H1 (cell line): Measurements from ENCODE around the gene CACNB2. TPM values are rescaled to one million over a fixed set of nuclear protein-coding genes. Genes with fewer than 3 reads are reported as not detected.

Source experiments
- CTCF ChIA-PET: fragments of 300-600 bp; sonication (Branson Sonifier 250); formaldehyde crosslinking; loops from one replicate; lab custom pipeline; 2021; ENCODE audit not compliant: partially characterized antibody; lab: Charles Lee
- POLR2A ChIA-PET: fragments of 300-600 bp; sonication (Branson Sonifier 250); formaldehyde crosslinking; loops from one replicate; lab custom pipeline; 2021; ENCODE audit warnings: inconsistent platforms; ENCODE audit not compliant: partially characterized antibody; lab: Charles Lee
- DNase-seq, 2 experiments: peaks; one replicate each; pipeline versions ENCODE4 v3.0.0 to v3.0.0-alpha.2; 2010 to 2022; ENCODE audit warnings: low spot score in 2 of 2, low read depth in 1 of 2, mixed read lengths in 1 of 2
- FAIRE-seq: peaks from 2 replicates; lab custom pipeline; 2011; peaks lifted over from hg19 to GRCh38; lab: Jason Lieb, UNC
- H2AFZ ChIP-seq: 2 replicates; pipeline ENCODE4 v1.8.1; 2012; ENCODE audit warnings: low read length, inconsistent platforms
- H2AK5ac ChIP-seq: 2 replicates; pipeline ENCODE4 v1.6.1; 2013; ENCODE audit warnings: low read depth, low read length
- H2BK120ac ChIP-seq: replicated peaks from 2 replicates; pipeline ENCODE3; 2013; ENCODE audit warnings: low read depth, low read length, inconsistent platforms
- H2BK12ac ChIP-seq: 2 replicates; pipeline ENCODE4 v1.6.1; 2013; ENCODE audit warnings: low read depth, low read length
- H2BK15ac ChIP-seq: 2 replicates; pipeline ENCODE4 v1.6.1; 2013; ENCODE audit warnings: low read length
- H2BK20ac ChIP-seq: 2 replicates; pipeline ENCODE4 v1.6.1; 2013; ENCODE audit warnings: low read length
- H2BK5ac ChIP-seq: 2 replicates; pipeline ENCODE4 v1.6.1; 2013; ENCODE audit warnings: low read depth, low read length
- H3K14ac ChIP-seq: 2 replicates; pipeline ENCODE4 v1.6.1; 2013; ENCODE audit warnings: inconsistent platforms; ENCODE audit not compliant: insufficient read length
- H3K18ac ChIP-seq: 2 replicates; pipeline ENCODE4 v1.6.1; 2013; ENCODE audit warnings: low read length; ENCODE audit errors: extremely low read depth
- H3K23ac ChIP-seq: 2 replicates; pipeline ENCODE4 v1.6.1; 2013; ENCODE audit warnings: inconsistent platforms; ENCODE audit not compliant: insufficient read length
- H3K23me2 ChIP-seq: 2 replicates; pipeline ENCODE4 v1.6.1; 2013; ENCODE audit warnings: low read depth, low read length
- H3K27ac ChIP-seq: 2 replicates; pipeline ENCODE4 v1.6.1; 2011; ENCODE audit warnings: low read depth, low read length, inconsistent platforms
- H3K27me3 ChIP-seq, 4 experiments: replicated peaks in 1 of 4; 1 replicate in 1 of 4; 2 replicates in 3 of 4; pipeline versions ENCODE4 v1.6.1 to v1.8.1; 2011 to 2013; ENCODE audit warnings: low read length in 3 of 4, mild to moderate bottlenecking in 3 of 4, inconsistent platforms in 2 of 4, mixed read lengths in 2 of 4, moderate library complexity in 1 of 4; ENCODE audit not compliant: control insufficient read depth in 3 of 4, insufficient read depth in 3 of 4; ENCODE audit errors: extremely low read depth in 1 of 4
- H3K36me3 ChIP-seq, 4 experiments: 2 replicates each; pipeline versions ENCODE4 v1.6.1 to v1.8.1; 2011 to 2013; ENCODE audit warnings: mild to moderate bottlenecking in 4 of 4, low read length in 3 of 4, moderate library complexity in 2 of 4, control low read depth in 1 of 4, inconsistent platforms in 1 of 4; ENCODE audit not compliant: insufficient read depth in 4 of 4, control insufficient read depth in 2 of 4
- H3K4ac ChIP-seq: replicated peaks from 2 replicates; pipeline ENCODE3; 2013; ENCODE audit warnings: low read length, low read depth, mixed read lengths, inconsistent platforms; ENCODE audit not compliant: insufficient read length
- H3K4me1 ChIP-seq, 4 experiments: replicated peaks in 1 of 4; 1 replicate in 1 of 4; 2 replicates in 3 of 4; pipeline versions ENCODE4 v1.6.1 to v1.8.1; 2011 to 2013; ENCODE audit warnings: low read length in 3 of 4, inconsistent platforms in 2 of 4, mixed read lengths in 1 of 4; ENCODE audit not compliant: insufficient read depth in 4 of 4, control insufficient read depth in 3 of 4
- H3K4me2 ChIP-seq, 2 experiments: 2 replicates each; pipeline versions ENCODE4 v1.6.1 to v1.8.1; 2011 to 2013; ENCODE audit warnings: low read depth in 2 of 2, low read length in 2 of 2, control low read depth in 1 of 2, inconsistent platforms in 1 of 2, mild to moderate bottlenecking in 1 of 2; ENCODE audit not compliant: insufficient read depth in 1 of 2
- H3K4me3 ChIP-seq, 4 experiments: fragments of 200-600, 300-600 bp in 1 of 4; sonication (generic), shearing (Covaris generic), sonication (Bioruptor Twin) in 1 of 4; 2 replicates each; pipeline versions ENCODE4 v1.5.1 to v1.8.1; 2011 to 2016; ENCODE audit warnings: low read length in 4 of 4, low read depth in 3 of 4, control low read depth in 2 of 4, inconsistent platforms in 2 of 4, mild to moderate bottlenecking in 2 of 4, mixed read lengths in 1 of 4, moderate library complexity in 1 of 4; ENCODE audit not compliant: insufficient read depth in 2 of 4; ENCODE audit errors: extremely low read depth in 1 of 4
- H3K56ac ChIP-seq: replicated peaks from 2 replicates; pipeline ENCODE3; 2013; ENCODE audit warnings: low read depth, mild to moderate bottlenecking, mixed read lengths, low read length, inconsistent platforms; ENCODE audit not compliant: insufficient read length
- H3K79me1 ChIP-seq: 2 replicates; pipeline ENCODE4 v1.6.1; 2013; ENCODE audit warnings: low read depth, low read length, control low read depth
- H3K79me2 ChIP-seq, 2 experiments: 2 replicates each; pipeline versions ENCODE4 v1.6.1 to v1.8.1; 2012 to 2013; ENCODE audit warnings: low read length in 2 of 2, mild to moderate bottlenecking in 2 of 2, inconsistent platforms in 1 of 2; ENCODE audit not compliant: insufficient read depth in 2 of 2, control insufficient read depth in 1 of 2
- H3K9ac ChIP-seq, 4 experiments: replicated peaks in 1 of 4; 1 replicate in 1 of 4; 2 replicates in 3 of 4; pipeline versions ENCODE4 v1.6.1 to v1.8.1; 2011 to 2013; ENCODE audit warnings: low read depth in 3 of 4, low read length in 3 of 4, control low read depth in 2 of 4, mild to moderate bottlenecking in 2 of 4, moderate library complexity in 2 of 4, inconsistent platforms in 1 of 4; ENCODE audit errors: extremely low read depth in 1 of 4
- H3K9me3 ChIP-seq, 2 experiments: 2 replicates each; pipeline versions ENCODE4 v1.6.1 to v1.8.1; 2012 to 2013; ENCODE audit warnings: mild to moderate bottlenecking in 2 of 2, moderate library complexity in 2 of 2, control low read depth in 1 of 2, inconsistent platforms in 1 of 2, low read depth in 1 of 2, low read length in 1 of 2, mixed read lengths in 1 of 2; ENCODE audit not compliant: insufficient read depth in 2 of 2
- H4K20me1 ChIP-seq, 2 experiments: replicated peaks in 1 of 2; 2 replicates each; pipeline versions ENCODE3 to v1.8.1; 2011 to 2013; ENCODE audit warnings: inconsistent platforms in 2 of 2, low read length in 2 of 2, mild to moderate bottlenecking in 1 of 2; ENCODE audit not compliant: insufficient read depth in 2 of 2, control insufficient read depth in 1 of 2
- H4K5ac ChIP-seq: 2 replicates; pipeline ENCODE4 v1.6.1; 2013; ENCODE audit warnings: low read length, low read depth, mixed read lengths, inconsistent platforms; ENCODE audit not compliant: insufficient read length
- H4K8ac ChIP-seq: 2 replicates; pipeline ENCODE4 v1.8.0; 2013; ENCODE audit warnings: mild to moderate bottlenecking, moderate library complexity, low read length, inconsistent platforms; ENCODE audit not compliant: insufficient read depth; ENCODE audit errors: extremely low read depth
- H4K91ac ChIP-seq: replicated peaks from 2 replicates; pipeline ENCODE3; 2013; ENCODE audit warnings: low read length, mixed read lengths, inconsistent platforms; ENCODE audit not compliant: insufficient read length
- BCL11A ChIP-seq, 2 experiments: IDR thresholded peaks; one replicate each; pipeline ENCODE4 v1.6.1; 2011; ENCODE audit warnings: low read depth in 2 of 2, low read length in 2 of 2, mild to moderate bottlenecking in 2 of 2
- CHD1 ChIP-seq: IDR thresholded peaks from 2 replicates; pipeline ENCODE4 v1.6.1; 2012; ENCODE audit warnings: low read depth, low read length, improper control_type of control experiment
- KDM4A ChIP-seq: IDR thresholded peaks from one replicate; pipeline ENCODE4 v1.7.1; 2012; ENCODE audit warnings: low read depth, mild to moderate bottlenecking, moderate library complexity, low read length, inconsistent platforms; ENCODE audit not compliant: severe bottlenecking
- NANOG ChIP-seq: IDR thresholded peaks from 2 replicates; pipeline ENCODE4 v1.6.1; 2011; ENCODE audit warnings: low read length, low read depth, mild to moderate bottlenecking, inconsistent platforms; ENCODE audit not compliant: insufficient read depth, poor library complexity, severe bottlenecking
- RBBP5 ChIP-seq: IDR thresholded peaks from 2 replicates; pipeline ENCODE4 v1.7.1; 2012; ENCODE audit warnings: low read depth, mild to moderate bottlenecking, inconsistent platforms, low read length, moderate library complexity, borderline replicate concordance
- TAF7 ChIP-seq: optimal IDR thresholded peaks from 2 replicates; pipeline ENCODE3; 2011; ENCODE audit warnings: low read depth, mild to moderate bottlenecking, inconsistent platforms, low read length, moderate library complexity, borderline replicate concordance
- WGBS, 2 experiments: shearing (Covaris generic) in 1 of 2; methylation state at CpG; one replicate each; pipeline versions ENCODE4 v1.1.6 to v1.1.7; 2013 to 2015; ENCODE audit warnings: low lambda C conversion rate in 2 of 2, mixed read lengths in 2 of 2, inconsistent platforms in 1 of 2, low coverage in 1 of 2, missing lambda C conversion rate in 1 of 2; ENCODE audit not compliant: insufficient replicate concordance in 2 of 2, insufficient coverage in 1 of 2, insufficient read length in 1 of 2; ENCODE audit errors: extremely low coverage in 1 of 2, missing lambda C conversion rate in 1 of 2; 5-methylcytosine and 5-hydroxymethylcytosine counted together
- polyA plus RNA-seq, 7 experiments: library from polyadenylated mRNA; depleted of rRNA in 3 of 7; stranded (reverse) in 5 of 7; unstranded in 2 of 7; fragments of >200 nt in 5 of 7; fragments of 200-250 nt in 2 of 7; gene quantifications; 1 replicate in 5 of 7; 2 replicates in 1 of 7; 4 replicates in 1 of 7; pipeline versions ENCODE4 v1.2.1 to v1.2.3, GENCODE V29; 2011 to 2013; ENCODE audit warnings: missing spikeins in 2 of 7, mixed read lengths in 2 of 7
- total RNA-seq: library from RNA; stranded (reverse); fragmentation: NEBNext Ultra II Directional; extraction: Animal tissue kit (Norgen Biotek cat#: 25700); gene quantifications from 2 replicates; pipeline ENCODE4 v1.2.1, GENCODE V29; 2021

Gene CACNB2
- total and polyA plus RNA-seq, 2 of the 8 experiments (the other 6 are each of a cell fraction or from before 2014, with no cell fraction given): 2.4 to 3.2 TPM

- no peak overlapping the region for H3K4me3 ChIP-seq
- H3K4me1 ChIP-seq: no peaks in the 10 kb centered on the region
- FAIRE-seq: no peak
- POLR2A ChIA-PET: no interaction called here
- H3K36me3 ChIP-seq: no peaks in the 10 kb centered on the region
- no peak overlapping the region for H3K14ac ChIP-seq
- H2AFZ ChIP-seq: no peak overlapping the region
- DNase-seq: no peak
- no peak overlapping the region for H3K9ac ChIP-seq
- no peak for TF ChIP-seq TAF7
- no peak for TF ChIP-seq NANOG
- TF ChIP-seq CHD1: no peak
- no peak for TF ChIP-seq RBBP5
- TF ChIP-seq KDM4A: no peak
- no peak for TF ChIP-seq BCL11A (IDR thresholded peaks at IDR 0.05; ENCODE audit: low read depth in 2 of 2, low read length in 2 of 2)
- no peak overlapping the region for H3K56ac ChIP-seq
- no peak overlapping the region for H2BK20ac ChIP-seq
- no peaks in the 10 kb centered on the region for H3K79me2 ChIP-seq
- H2BK12ac ChIP-seq: no peak overlapping the region
- no peak overlapping the region for H4K91ac ChIP-seq
- CTCF ChIA-PET: interaction anchor here (1.2 kb wide), 1 partner anchor 62 kb away, joined by 4 read pairs; no protein-coding TSS in a partner anchor
- H2BK120ac ChIP-seq: no peak overlapping the region
- no peaks in the 10 kb centered on the region for H3K79me1 ChIP-seq
- no peaks in the 10 kb centered on the region for H3K27me3 ChIP-seq
- H3K4ac ChIP-seq: no peak overlapping the region
- no peak overlapping the region for H4K8ac ChIP-seq
- no peak overlapping the region for H3K27ac ChIP-seq
- H2BK15ac ChIP-seq: no peak overlapping the region
- no peaks in the 10 kb centered on the region for H4K20me1 ChIP-seq
- H3K18ac ChIP-seq: no peak overlapping the region
- no peak overlapping the region for H4K5ac ChIP-seq
- H2AK5ac ChIP-seq: no peak overlapping the region
- 90% methylated on average over 7 of the region's 7 CpGs; no CpG with 5 or more reads in 1 of the 2 experiments for WGBS, 2 experiments
- H3K23me2 ChIP-seq: no peaks in the 10 kb centered on the region
- no peak overlapping the region for H3K4me2 ChIP-seq
- no peaks in the 10 kb centered on the region for H3K9me3 ChIP-seq
- no peak overlapping the region for H2BK5ac ChIP-seq
- H3K23ac ChIP-seq: no peak overlapping the region
These were observed 111.9 kb downstream of the CACNB2 start for GRCh38 chr10:18252086-18252485.
